ENCODE measurements around the gene KLC1. TPM values are rescaled to one million over a fixed set of nuclear protein-coding genes. Genes with fewer than 3 reads are reported as not detected.

The KLC1 gene
- total RNA-seq, 4 donors from 2014 or later = 205 to 427 (median 291) TPM

DNA sequence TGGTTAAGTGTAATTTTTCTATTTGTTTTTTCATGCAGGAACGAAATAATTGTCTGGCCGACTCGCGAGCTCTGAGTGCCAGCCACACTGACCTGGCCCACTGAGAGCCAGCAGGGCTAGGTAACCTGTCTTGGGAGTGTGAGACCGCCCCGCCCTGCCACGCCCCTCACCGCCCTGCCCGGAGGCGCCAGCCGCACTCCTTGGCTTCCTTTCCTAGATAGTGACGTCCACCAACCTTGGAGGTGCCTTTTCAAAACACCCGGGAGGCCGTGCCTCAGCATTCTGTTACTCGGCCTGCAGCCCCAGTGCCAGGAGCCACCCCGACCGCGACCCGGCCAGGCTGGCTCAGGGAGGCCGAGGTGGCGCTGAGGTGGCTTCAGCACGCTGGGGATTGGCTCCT is 64.5 kb downstream of the KLC1 start:
- H3K36me3 ChIP-seq = peaks cover 0 to 18% (median 6%) of the 10 kb centered on the region in 4 donors
- 59% methylated on average over 22 of the region's 22 CpGs; no CpG with 5 or more reads in 1 of the 2 donors for WGBS, 2 donors (ENCODE audit: low coverage in 1 of 2)
- intact Hi-C loops (cut with DNase I; ENCODE audit: low total_unique reads) = no loop called here

DNA sequence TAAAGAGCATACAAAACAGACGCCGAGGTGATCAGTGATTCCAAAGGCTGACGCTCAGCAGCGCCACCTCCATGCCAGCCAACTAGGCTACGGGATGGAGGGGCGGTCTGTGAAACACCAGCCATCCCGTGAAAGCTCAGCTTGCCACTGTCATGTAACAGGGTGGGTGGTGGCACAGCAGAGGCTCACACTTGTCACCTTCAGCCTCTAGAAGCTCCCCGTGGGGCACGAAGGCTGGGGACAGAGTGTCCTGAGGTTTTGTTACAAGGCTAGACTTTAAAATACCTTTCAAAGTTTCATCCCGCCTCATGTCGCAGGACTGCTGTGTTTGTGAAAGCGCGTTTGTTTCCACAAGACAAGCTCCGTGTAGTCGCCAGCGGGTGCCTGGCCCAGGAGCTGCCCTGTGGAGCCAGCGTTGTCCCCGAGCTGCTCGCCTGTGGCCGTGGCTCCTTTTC is 65.6 kb downstream of the KLC1 start:
- no peaks in the 10 kb centered on the region for H3K9me3 ChIP-seq
- no peaks in the 10 kb centered on the region for H3K27me3 ChIP-seq
- H3K27ac ChIP-seq = no peak overlapping the region
- TF ChIP-seq POLR2AphosphoS5 (IDR thresholded peaks at IDR 0.05) (no peak), CTCF (IDR thresholded peaks at IDR 0.05) (no peak), POLR2A (IDR thresholded peaks at IDR 0.05) (no peak), EP300 (IDR thresholded peaks at IDR 0.05; ENCODE audit: low read depth) (no peak)
- 93 to 99% methylated on average over 11 to 20 of the region's 20 CpGs for WGBS, 2 donors (ENCODE audit: low coverage in 1 of 2)
- H3K4me3 ChIP-seq = no peak overlapping the region
- peaks cover 29 to 43% (median 34%) of the 10 kb centered on the region in 4 donors for H3K4me1 ChIP-seq
- no peak for DNase-seq
- in situ Hi-C loops (cut with MboI; ENCODE audit: low pct_ligation_motif_present in 1 of 4, low pct_unique_long_range_greater_than_20kb in 1 of 4, low sequenced_read_pairs in 3 of 4) (no loop called here), intact Hi-C loops (cut with DNase I; ENCODE audit: low total_unique reads) (no loop called here)
- H3K36me3 ChIP-seq = peaks cover 0 to 14% (median 6%) of the 10 kb centered on the region in 4 donors

More for the DNA sequence above, 64.5 kb downstream of the KLC1 start:
- Histone ChIP-seq H3K4me3 (no peak overlapping the region), H3K27me3 (no peaks in the 10 kb centered on the region), H3K9me3 (no peaks in the 10 kb centered on the region), H3K4me1 (peaks cover 23 to 44% (median 29%) of the 10 kb centered on the region in 4 donors), H3K27ac (peak overlapping the region in 3 of 4 donors; percentile 34 to 55 (median 55))
- TF ChIP-seq CTCF (IDR thresholded peaks at IDR 0.05) (no peak), POLR2AphosphoS5 (IDR thresholded peaks at IDR 0.05) (peak in 2 of 3 donors; percentile 19 to 37), POLR2A (IDR thresholded peaks at IDR 0.05) (peak; percentile 37), EP300 (IDR thresholded peaks at IDR 0.05; ENCODE audit: low read depth) (no peak)
- DNase-seq = peak; percentile 85
- in situ Hi-C loops (cut with MboI; ENCODE audit: low pct_ligation_motif_present in 1 of 4, low pct_unique_long_range_greater_than_20kb in 1 of 4, low sequenced_read_pairs in 3 of 4) = no loop called here

- Histone ChIP-seq H3K4me1 (peaks cover 29 to 43% (median 34%) of the 10 kb centered on the region in 4 donors), H3K27ac (peak overlapping the region in 3 of 4 donors; percentile 58 to 70 (median 61)), H3K9me3 (no peaks in the 10 kb centered on the region), H3K4me3 (no peak overlapping the region), H3K36me3 (peaks cover 0 to 17% (median 6%) of the 10 kb centered on the region in 4 donors), H3K27me3 (no peaks in the 10 kb centered on the region)
- WGBS, 2 donors (ENCODE audit: low coverage in 1 of 2) = 70 to 83% methylated on average over 2 to 13 of the region's 14 CpGs
- DNase-seq = no peak
- intact Hi-C loops (cut with DNase I; ENCODE audit: low total_unique reads) = no loop called here
- in situ Hi-C loops (cut with MboI; ENCODE audit: low pct_ligation_motif_present in 1 of 4, low pct_unique_long_range_greater_than_20kb in 1 of 4, low sequenced_read_pairs in 3 of 4) = no loop called here
- TF ChIP-seq CTCF (IDR thresholded peaks at IDR 0.05) = no peak
- no peak for TF ChIP-seq POLR2AphosphoS5 (IDR thresholded peaks at IDR 0.05)
- no peak for TF ChIP-seq POLR2A (IDR thresholded peaks at IDR 0.05)
- no peak for TF ChIP-seq EP300 (IDR thresholded peaks at IDR 0.05; ENCODE audit: low read depth)
Measured at GRCh38 chr14:103695296-103696069, 66.5 kb downstream of the KLC1 start.

DNA sequence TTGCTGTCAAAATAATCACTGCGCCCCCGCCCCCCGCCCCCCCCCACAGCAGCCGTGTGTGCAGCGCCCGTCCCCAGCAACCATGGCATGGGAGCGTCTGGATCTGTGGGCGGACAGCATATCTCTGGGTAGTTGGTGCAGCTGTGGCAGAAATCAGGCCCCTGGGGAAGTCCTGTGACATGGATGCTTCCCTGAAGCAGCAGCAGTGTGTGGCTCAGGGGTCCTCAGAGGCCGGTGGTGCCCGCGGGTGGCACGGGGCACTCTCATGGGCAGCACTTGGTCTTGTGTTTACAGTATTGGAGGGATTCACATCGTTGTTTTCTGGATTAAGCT is 67.0 kb downstream of the KLC1 start:
- DNase-seq = no peak
- Histone ChIP-seq H3K4me1 (peaks cover 29 to 43% (median 34%) of the 10 kb centered on the region in 4 donors), H3K27ac (peak overlapping the region; percentile 47 to 70 (median 60)), H3K9me3 (no peaks in the 10 kb centered on the region), H3K36me3 (peaks cover 0 to 17% (median 6%) of the 10 kb centered on the region in 4 donors), H3K27me3 (no peaks in the 10 kb centered on the region), H3K4me3 (no peak overlapping the region)
- TF ChIP-seq POLR2AphosphoS5 (IDR thresholded peaks at IDR 0.05) (no peak), EP300 (IDR thresholded peaks at IDR 0.05; ENCODE audit: low read depth) (no peak), POLR2A (IDR thresholded peaks at IDR 0.05) (no peak), CTCF (IDR thresholded peaks at IDR 0.05) (no peak)
- in situ Hi-C loops (cut with MboI; ENCODE audit: low pct_ligation_motif_present in 1 of 4, low pct_unique_long_range_greater_than_20kb in 1 of 4, low sequenced_read_pairs in 3 of 4) = no loop called here
- WGBS, 2 donors (ENCODE audit: low coverage in 1 of 2) = 40 to 48% methylated on average over 1 to 5 of the region's 13 CpGs
- intact Hi-C loops (cut with DNase I; ENCODE audit: low total_unique reads) = no loop called here

Measured in transverse colon (tissue), 4 donors.